Pons (tissue), 1 donor: ENCODE results near the gene COMP.
A peak's percentile ranks its signal among the peaks of the same experiment; 100 is the strongest.
"Not testable (repeated sequence)": the region's sequence is repeated elsewhere in the genome, so short reads cannot be mapped to it uniquely, and the experiment has no call there.

ENCODE experiments used
- DNase-seq: peaks from one replicate; pipeline ENCODE4 v3.0.0-alpha.2; 2016; ENCODE audit warnings: low spot score

Gene COMP

GRCh38 chr19:18790566-18791314 lies at the start of gene COMP:
Gene COMP, minus strand, starts transcription at chr19:18791305. Its CDS starts 36 bp downstream, at chr19:18791269.
- no peak for DNase-seq

DNA sequence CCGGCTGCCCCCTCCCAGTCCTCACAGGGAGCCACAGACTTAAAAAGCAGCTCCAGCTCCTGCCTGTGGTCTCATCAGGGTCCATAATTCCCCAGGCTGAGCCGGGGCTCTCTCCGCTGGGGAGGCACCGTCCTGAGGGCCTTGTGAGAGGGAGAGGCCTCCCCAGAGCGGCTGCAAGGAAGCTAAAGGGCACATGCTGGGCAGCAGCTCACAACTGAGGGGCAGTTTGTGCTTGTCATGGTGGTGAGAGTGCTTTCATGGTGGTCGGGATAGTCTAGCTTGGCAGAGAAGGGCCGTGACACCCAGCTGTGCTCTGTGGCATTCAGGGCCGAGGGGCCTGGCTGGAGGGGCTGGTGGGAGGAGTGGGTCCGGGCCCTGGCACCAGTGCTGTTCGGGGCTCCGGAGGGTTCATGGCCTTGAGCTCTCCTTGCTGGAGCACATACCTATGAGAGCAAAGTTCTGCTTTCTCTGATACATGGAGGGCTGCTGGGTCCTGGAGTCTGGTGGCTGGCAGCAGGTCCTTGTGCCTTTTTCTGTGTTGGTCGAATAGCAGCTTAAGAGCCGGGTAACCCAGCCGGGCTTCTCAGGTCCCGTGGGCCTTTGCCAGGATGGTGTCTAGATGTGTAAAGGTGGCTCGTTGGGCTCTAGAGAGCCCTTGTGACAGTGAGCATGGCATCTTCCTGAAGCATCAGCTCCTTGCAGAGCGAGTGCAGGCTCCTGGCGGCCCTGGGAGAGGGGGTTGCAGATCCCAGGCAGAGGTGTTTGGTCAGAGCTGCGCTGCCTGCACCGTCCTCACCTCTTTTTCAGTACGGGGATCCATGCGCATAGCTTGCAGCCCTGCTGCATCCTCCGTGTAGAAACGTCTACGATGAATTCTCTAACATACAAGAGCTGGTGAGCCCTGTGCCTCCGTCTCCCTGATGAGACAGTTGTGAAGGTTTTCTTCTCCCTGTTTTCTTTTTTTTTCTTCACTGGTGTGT lies 49.5 kb upstream of the COMP start:
- no peak for DNase-seq

DNA sequence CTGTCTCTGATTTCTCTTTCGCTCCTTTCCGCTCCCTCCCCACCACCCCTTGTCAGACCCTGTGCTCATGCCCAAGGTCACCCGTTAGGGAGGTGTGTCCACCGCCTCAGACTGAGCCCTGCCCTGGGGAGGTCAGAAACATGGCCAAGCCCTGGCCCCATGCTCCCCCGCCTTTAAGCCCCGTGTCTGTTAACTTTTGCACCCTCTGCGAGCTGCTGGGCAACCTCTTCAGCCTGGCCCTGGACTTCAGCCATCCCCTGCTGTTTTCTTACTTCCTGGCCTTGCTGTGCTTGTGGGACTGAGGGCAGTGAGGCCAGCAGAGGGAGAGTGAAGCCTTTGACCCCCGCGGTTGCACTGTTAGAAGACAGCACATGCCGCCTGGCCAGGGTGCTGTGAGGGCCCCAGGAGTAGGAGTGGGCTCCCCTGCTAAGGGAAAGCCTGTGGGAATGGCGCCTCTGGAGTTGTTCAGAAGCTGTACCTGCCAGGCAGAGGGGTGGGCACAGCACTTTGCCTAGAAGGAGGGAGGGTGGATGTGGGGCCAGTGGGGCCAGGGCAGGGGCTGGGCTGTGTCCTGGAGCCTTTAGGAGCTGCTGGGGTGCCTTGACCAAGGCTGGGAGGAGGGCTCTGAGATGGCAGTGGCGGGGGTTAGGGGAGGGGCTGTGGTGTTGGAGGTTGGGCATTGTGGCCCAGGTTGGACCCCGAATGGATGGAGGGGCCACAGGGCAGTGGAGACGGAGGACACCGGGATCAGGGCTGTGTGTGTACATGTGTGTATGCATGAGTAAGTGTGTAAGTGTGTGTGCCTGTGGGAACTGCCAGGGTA lies 48.6 kb upstream of the COMP start:
- no peak for DNase-seq

DNA sequence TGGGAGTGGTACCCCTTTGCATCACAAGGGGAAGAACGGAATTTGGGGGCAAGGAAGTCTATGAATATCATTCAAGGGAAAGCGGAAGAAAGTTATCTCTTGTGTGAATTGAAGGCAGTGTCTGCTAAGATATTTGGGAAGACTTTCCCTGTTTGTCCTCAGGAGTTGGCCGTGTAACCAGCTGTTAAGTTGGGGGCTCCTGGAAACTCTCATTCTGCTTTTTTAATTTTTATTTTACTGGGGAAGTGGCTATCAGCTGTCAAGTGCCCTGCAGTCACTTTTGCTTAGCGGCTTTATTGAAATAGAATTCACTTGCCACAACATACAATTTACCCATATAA lies 43.5 kb upstream of the COMP start:
- no peak for DNase-seq

GRCh38 chr19:18833849-18834643 lies 42.9 kb upstream of the COMP start:
- DNase-seq = no peak

GRCh38 chr19:18833141-18833476 lies 42.0 kb upstream of the COMP start:
- no peak for DNase-seq

DNA sequence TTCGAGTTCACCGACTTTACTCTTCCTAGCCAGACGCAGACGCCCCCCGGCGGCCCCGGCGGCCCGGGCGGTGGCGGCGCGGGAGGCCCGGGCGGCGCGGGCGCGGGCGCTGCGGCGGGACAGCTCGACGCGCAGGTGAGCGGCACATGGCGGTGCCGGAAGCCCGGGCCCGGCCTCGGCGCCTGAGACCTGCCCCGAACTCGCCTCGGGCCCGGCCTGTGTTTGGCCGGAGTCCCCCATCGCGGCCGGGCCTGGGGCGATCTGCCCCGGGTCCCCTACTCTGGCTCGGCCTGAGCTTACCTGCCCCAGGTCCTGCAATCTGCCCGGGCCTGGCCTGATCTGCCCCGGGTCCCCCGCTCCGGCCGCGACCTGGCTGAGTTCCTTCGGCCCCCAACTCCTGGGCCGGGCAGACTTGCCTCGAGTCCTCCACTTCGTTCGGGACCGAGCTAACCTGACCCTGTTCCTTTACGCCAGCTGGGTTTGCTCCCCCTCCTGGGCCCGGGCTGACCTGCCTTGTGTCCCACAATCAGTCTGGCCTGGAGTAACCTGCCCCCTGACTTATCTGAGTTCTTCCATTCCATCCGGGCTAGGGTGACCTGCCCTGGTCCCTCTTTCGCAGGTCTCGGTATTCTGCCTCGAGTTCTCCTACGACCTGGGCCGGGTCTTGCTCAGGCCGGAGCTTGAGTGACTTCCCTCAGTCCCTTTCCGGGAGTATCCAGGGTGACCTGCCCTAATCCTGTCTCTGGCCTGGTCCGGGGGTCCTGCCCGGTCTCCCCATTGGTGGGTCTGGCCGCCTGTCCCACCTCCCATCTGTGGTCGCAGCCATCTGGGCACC lies 41.4 kb upstream of the COMP start:
- no peak for DNase-seq

DNA sequence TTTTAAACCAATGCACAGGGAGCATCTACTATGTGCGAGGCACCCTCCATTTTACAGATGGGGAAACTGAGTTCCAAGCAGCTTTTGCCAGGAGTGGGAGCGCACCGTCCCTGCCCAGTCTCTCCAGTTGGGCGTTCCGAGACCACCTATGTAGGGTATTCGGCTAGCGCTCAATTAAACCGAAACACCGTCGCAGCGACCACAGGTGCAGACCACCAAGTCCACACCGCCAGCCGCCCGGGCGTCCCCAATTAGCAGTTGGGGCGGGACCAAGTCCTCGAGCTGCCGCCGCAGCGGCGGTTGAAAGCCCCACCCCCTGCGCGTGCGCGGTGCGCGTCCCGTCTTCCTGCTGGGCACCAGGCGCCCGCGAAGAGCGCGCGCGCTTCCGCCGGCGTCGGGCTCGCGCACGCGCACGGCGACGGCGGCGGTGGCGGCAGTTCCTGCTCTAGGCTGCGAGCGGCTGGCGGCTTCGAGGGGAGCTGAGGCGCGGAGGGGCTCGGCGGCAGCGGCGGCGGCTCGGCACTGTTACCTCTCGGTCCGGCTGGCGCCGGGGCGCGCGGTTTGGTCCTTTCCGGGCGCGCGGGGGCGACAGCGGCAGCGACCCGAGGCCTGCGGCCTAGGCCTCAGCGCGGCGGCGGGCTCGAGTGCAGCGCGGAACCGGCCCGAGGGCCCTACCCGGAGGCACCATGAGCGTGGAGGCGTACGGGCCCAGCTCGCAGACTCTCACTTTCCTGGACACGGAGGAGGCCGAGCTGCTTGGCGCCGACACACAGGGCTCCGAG lies 40.6 kb upstream of the COMP start, which contains the start of gene UPF1:
TSS of gene UPF1 (plus strand) at position 436 of the 782 bp plus-strand sequence. CDS start at position 687, 251 bp downstream.
- peak; percentile 89 for DNase-seq

DNA sequence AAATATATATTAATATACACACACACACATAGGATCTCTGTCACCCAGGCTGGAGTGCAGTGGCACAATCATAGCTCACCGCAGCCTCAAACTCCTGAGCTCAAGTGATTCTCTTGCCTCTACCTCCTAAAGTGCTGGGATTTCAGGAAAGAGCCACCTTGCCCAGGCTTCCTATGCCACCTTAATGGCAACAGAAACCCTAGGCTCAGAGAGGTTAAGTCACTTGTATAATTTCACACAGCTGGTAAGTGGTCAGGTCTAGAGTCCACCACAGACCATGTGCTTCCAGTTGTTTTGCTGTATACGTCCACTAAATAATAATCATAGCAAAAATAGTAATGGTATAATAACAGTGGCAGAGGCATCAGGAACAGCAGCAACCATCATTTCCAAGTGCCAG lies 39.4 kb upstream of the COMP start:
- no peak for DNase-seq

- no peak for DNase-seq
Observed at GRCh38 chr19:18828786-18829185, 37.7 kb upstream of the COMP start.

- no peak for DNase-seq
Observed at GRCh38 chr19:18817574-18817973, 26.5 kb upstream of the COMP start.

DNA sequence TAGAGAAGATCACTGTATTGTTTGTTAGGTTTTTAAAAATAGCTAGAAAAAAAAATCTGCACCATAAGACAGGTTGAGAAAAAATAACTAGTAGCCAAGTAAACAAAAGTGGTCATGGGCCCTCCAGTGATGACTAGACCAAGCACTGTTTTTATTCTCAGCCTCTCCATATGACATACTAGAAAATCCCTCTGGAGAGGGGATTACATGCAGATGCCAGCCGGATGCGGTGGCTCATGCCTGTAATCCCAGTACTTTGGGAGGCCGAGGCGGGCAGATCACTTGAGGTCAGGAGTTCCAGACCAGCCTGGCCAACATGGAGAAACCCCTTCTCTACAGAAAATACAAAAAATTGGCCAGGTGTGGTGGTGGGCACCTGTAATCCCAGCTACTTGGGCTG lies 25.5 kb upstream of the COMP start:
- DNase-seq = not testable (repeated sequence)

DNA sequence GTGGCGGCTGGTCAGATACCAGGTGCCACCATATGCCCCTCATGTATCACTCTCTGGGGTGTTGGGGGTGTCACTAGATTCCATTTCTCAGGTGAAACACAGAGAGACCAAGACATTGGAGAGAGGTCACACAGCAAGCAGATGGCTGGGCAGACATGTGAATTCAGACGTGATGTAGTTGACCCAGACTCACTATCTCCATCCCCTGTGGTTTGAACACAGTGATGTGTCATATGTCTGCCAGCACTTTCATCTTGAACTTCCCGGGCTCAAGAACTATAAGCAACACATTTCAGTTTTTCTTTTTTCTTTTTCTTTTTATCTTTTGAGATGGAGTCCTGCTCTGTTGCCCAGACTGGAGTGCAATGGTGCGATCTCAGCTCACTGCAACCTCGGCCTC lies 24.6 kb upstream of the COMP start:
- no peak for DNase-seq

- DNase-seq = no peak
Observed at GRCh38 chr19:18814063-18814462, 23.0 kb upstream of the COMP start.

- DNase-seq = not testable (repeated sequence)
Observed at GRCh38 chr19:18811638-18812037, 20.5 kb upstream of the COMP start.

GRCh38 chr19:18809149-18809868 lies 18.2 kb upstream of the COMP start:
- peak; percentile 26 for DNase-seq

- DNase-seq = no peak
Observed at GRCh38 chr19:18807861-18808331, 16.8 kb upstream of the COMP start.

- DNase-seq = no peak
Observed at GRCh38 chr19:18804643-18805042, 13.5 kb upstream of the COMP start.

DNA sequence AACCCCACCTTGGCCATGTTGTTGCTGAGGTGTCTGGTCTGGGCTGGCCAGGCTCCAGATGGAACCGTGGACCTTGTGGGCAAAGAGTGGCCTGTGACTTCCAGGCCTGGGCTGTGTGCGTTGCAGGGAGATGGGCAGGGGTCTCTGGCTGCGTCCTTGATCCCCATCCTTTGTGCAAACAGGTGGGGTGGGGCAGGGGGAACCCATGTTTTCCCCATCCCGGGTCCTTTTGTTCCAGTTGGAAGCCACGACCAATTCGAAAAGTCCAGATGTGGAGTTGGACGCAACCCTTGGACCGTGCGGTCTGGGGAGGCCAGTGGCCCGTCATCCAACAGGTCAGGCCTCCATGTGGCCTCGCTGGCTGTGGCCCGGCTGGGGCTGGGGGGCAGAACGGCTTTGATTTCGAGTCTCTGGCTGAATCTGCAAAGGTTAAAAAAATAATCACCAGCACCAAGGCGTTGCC lies 13.1 kb upstream of the COMP start:
- DNase-seq = no peak
